ENCODE results near the gene FSTL4.

Gene FSTL4

DNA sequence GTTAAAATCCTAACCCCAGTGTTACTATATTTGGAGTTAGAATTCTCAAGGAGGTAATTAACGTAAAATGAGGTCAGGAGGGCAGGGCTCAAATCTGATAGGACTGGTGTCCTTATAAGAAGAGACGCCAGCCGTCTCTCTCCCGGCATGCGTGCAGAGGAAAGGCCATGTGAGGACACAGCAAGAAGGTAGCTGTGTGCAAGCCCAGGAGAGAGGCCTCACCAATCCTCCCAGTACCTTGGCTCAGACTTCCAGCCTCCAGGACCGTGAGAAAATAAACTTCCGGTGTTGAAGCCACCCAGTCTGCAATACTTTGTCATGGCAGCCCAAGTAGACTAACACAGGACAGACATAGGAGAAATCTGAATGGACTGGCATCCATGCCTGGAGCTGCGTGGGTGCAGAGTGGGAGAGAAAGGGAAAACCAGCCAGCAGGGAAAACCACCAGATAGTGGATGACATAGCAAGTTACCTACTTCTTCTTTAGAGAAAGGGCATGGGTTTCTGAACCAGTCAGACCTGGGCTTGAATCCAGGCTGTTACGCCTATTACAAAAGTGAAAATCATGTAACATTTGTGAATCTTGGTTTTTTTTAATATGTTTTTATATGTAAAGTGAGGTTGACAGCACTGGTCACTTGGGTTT, 89.2 kb downstream of the FSTL4 start:
- FAIRE-seq (no peak), DNase-seq (ENCODE audit: insufficient read length, low spot score) (no peak)
- TF ChIP-seq, protein P1, sequence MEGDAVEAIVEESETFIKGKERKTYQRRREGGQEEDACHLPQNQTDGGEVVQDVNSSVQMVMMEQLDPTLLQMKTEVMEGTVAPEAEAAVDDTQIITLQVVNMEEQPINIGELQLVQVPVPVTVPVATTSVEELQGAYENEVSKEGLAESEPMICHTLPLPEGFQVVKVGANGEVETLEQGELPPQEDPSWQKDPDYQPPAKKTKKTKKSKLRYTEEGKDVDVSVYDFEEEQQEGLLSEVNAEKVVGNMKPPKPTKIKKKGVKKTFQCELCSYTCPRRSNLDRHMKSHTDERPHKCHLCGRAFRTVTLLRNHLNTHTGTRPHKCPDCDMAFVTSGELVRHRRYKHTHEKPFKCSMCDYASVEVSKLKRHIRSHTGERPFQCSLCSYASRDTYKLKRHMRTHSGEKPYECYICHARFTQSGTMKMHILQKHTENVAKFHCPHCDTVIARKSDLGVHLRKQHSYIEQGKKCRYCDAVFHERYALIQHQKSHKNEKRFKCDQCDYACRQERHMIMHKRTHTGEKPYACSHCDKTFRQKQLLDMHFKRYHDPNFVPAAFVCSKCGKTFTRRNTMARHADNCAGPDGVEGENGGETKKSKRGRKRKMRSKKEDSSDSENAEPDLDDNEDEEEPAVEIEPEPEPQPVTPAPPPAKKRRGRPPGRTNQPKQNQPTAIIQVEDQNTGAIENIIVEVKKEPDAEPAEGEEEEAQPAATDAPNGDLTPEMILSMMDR (IDR thresholded peaks at IDR 0.05; ENCODE audit: insufficient read depth, missing control alignments), result no peak

DNA sequence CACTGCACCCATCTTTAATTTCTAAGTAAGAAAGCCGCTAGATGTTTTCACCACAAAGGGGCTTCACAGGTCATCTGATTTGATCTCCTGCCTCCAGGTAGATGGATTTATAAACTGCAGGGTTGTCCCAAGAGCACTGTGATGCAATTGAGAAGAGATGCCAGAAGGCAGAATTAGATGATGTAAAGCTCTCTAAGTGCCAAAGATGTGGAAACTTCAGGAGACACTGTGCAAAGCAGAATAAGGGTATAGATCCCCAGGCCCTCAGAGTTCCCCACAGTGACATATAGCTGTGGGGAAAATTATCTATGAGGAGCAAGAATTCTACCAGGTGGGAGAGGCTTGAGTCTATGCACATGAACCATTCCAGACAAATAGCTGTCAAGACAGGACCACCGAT, 90.5 kb downstream of the FSTL4 start:
- TF ChIP-seq, protein P1 (IDR thresholded peaks at IDR 0.05; ENCODE audit: insufficient read depth, missing control alignments), result no peak
- DNase-seq (ENCODE audit: insufficient read length, low spot score) (no peak), FAIRE-seq (no peak)

DNA sequence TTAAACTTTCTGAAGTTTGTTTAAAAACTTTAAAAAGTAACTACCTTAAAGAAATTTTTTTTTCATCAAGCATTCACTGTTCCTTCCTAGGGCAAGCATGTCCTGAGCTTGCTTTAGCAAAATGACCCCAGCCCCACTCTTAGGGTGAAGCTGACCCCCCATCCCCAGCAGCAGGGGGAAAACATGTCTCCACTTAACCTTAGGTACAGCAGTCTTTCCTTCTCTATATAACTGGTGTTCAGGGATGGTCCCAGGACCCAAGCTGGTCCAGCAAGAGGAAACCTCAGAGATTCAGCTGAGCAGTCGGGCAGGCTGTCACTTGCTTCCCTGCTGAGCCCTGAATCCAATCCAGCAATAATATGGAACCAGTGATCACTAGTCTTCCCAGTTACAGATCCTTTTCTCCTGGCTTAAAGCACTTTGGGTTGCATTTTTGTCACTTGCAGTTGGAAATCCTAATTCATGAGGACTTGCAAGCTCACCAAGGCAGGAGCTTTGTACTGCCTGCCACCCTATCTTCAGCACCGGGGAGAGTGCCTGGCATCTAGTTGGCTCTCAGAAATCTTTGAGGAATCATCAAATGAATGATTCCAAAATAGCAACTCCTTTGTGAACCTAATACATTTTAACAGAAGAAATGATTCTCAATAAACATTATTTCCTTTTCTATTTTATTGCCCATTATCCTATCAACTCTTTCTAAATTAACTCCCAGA, 91.2 kb downstream of the FSTL4 start:
- DNase-seq (ENCODE audit: insufficient read length, low spot score) (no peak), FAIRE-seq (no peak)
- TF ChIP-seq, protein P1 (IDR thresholded peaks at IDR 0.05; ENCODE audit: insufficient read depth, missing control alignments), result no peak

DNA sequence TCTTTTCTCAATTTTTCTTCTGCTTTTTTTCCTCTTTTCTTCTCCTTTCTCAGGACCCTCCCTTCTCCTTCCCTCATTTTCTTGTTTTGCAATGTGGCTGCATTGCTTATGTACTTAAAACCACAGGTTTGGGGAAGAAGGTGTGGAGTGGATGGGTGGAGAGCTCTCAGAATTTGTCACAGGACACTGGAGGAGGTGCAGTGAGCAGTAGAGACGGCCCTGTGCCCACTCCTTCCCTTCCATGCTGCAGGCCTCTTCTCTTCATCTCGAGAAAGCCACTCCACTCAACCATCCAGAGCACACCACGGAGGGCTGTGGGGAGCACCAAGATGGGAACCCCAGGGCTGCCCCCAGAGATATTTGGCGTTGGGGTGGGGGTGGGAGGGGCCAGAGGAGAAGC, 92.3 kb downstream of the FSTL4 start:
- DNase-seq (ENCODE audit: insufficient read length, low spot score), result no peak
- FAIRE-seq, result no peak
- TF ChIP-seq, protein P1 (IDR thresholded peaks at IDR 0.05; ENCODE audit: insufficient read depth, missing control alignments), result no peak

DNA sequence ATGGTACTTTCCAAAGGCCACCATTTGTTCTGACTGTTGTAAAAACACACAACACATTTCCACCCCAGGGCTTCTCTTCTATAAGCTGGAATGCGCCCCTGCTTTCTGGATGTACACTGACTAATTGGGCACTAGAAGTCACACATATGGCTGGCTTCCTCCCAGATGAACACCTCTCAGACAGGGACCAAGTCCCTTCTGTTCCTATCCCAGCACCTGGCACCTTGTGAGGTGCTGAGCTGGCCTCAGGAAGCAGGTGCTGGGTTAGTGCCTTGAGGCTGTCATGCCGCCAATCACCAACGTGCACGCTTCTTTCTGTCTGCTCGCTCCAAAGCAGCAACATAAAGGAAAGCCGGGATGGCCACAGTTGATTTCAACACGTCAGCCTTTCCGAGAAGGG, 93.2 kb downstream of the FSTL4 start:
- DNase-seq (ENCODE audit: insufficient read length, low spot score) (no peak), FAIRE-seq (no peak)
- TF ChIP-seq, protein P1 (IDR thresholded peaks at IDR 0.05; ENCODE audit: insufficient read depth, missing control alignments), result no peak

DNA sequence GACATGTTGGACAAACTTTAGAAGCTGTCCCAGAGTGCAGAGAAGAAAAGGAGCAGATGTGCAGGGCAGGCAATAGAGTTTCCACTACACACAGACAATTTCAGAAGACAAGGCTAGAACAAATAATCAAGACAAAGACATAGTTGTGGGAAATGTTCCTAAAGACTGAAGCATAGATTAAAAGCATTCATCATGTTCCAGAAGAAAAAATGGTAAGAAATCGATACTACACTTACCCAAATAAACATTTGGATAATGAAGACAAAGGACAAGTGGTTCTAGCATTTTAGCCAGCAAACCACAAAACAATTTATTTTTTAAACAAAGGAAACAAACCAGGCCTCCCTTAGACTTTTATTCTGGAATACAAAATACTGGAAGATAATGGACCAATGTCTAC, 97.9 kb downstream of the FSTL4 start:
- TF ChIP-seq, protein P1 (IDR thresholded peaks at IDR 0.05; ENCODE audit: insufficient read depth, missing control alignments), result no peak
- peak; percentile 6 for FAIRE-seq

DNA sequence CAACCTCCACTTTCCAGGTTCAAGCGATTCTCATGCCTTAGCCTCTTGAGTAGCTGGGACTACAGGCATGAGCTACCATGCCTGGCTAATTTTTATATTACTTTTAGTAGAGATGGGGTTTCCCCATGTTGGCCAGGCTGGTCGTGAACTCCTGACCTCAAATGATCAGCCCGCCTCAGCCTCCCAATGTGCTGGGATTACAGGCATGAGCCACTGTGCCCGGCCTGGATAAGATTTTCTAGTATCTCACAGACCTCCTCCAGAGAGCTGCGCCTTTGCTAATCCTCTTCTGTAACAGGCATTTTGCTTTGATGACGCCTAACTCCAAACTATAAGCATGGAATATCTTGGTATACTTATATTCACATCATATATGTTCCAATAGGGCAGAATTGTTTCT, 99.4 kb downstream of the FSTL4 start:
- DNase-seq (ENCODE audit: insufficient read length, low spot score), result no peak
- no peak for FAIRE-seq
- TF ChIP-seq, protein P1 (IDR thresholded peaks at IDR 0.05; ENCODE audit: insufficient read depth, missing control alignments), result no peak

More for the DNA sequence above, 97.9 kb downstream of the FSTL4 start:
- no peak for DNase-seq (ENCODE audit: insufficient read length, low spot score)

Measured in D721Med (cell line).